Stimulated activated CD8-positive, alpha-beta memory T cell treated with anti-CD3 and anti-CD28 coated beads, Interleukin-2, amount 100 ng/mL, for 1 hour (primary cell): ENCODE data around the gene IL1RAPL2.
"Not testable (repeated sequence)": the region's sequence is repeated elsewhere in the genome, so short reads cannot be mapped to it uniquely, and the experiment has no call there.

Experiments used
- DNase-seq, 2 donors: peaks; one replicate each; pipeline ENCODE4 v3.0.0-alpha.2; 2020; ENCODE audit warnings: low read depth in 2 of 2

Gene IL1RAPL2

DNA sequence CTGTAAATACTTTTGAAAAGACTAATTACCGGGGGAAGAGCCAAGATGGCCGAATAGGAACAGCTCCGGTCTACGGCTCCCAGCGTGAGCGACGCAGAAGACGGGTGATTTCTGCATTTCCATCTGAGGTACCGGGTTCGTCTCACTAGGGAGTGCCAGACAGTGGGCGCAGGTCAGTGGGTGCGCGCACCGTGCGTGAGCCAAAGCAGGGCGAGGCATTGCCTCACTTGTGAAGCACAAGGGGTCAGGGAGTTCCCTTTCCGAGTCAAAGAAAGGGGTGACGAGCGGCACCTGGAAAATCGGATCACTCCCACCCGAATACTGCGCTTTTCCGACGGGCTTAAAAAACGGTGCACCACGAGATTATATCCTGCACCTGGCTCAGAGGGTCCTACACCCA is 1230.9 kb downstream of the IL1RAPL2 start:
- not testable (repeated sequence) for DNase-seq

DNA sequence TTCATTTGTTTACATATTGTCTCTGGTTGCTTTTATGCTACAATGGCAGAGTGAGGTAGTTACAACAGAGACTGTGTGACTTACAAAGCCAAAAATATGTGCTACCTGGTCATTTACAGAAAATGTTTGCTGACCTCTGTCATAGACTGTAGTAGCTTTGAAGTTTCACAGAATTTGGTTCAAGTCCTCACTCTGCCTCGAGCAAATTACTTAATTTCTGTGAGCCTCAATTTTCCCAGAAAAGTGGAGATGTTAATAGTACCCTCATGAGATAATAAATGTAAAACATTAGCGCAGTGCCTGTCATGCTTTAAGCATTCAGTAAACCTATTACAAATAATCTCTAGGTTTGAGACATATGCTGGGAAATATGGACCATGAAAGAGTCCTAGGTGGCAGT is 1237.9 kb downstream of the IL1RAPL2 start:
- no peak for DNase-seq

DNA sequence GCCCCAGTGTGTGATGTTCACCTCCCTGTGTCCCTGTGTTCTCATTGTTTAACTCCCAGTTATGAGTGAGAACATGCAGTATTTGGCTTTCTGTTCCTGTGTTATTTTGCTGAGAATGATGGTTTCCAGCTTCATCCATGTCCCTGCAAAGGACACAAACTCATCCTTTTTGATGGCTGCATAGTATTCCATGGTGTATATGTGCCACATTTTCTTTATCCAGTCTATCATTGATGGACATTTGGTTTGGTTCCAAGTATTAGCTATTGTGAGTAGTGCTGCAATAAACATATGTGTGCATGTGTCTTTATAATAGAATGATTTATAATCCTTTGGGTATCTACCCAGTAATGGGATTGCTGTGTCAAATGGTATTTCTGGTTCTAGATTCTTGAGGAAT is 1239.7 kb downstream of the IL1RAPL2 start:
- not testable (repeated sequence) for DNase-seq

DNA sequence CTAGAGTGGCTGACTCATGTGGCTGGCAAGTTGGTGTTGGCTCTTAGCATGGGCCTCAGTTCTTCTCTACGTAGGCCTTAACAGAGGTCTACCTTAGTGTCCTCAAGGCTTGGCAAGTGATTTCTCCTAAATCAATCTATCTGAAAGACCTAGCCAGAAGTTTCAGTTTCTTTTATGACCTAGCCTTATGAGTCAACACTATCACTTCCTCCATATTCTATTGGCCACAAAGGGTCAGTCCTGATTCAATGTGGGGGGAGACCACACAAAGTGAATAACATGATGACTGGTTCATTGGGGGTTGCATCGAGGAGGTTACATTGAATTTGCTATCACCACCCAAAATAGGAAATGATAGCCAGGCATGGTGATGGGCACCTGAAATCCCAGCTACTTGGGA is 1250.5 kb downstream of the IL1RAPL2 start:
- DNase-seq = no peak
